Parathyroid adenoma (tissue), 2 donors: Measurements from ENCODE around the gene SOX9.

Experiments used
- H2AFZ ChIP-seq: fragments of 300-600 bp; sonication (generic); one replicate; pipeline ENCODE4 v1.7.0; 2017; ENCODE audit warnings: antibody characterized with exemption, mild to moderate bottlenecking
- H3K27ac ChIP-seq: fragments of 300-600 bp; sonication (generic); one replicate; pipeline ENCODE4 v1.7.0; 2017
- H3K27me3 ChIP-seq: fragments of 300-600 bp; sonication (generic); one replicate; pipeline ENCODE4 v1.7.0; 2017; ENCODE audit warnings: low read length; ENCODE audit not compliant: control insufficient read depth, insufficient read depth
- H3K36me3 ChIP-seq: fragments of 300-600 bp; sonication (generic); one replicate; pipeline ENCODE4 v1.7.0; 2017; ENCODE audit warnings: low read length; ENCODE audit not compliant: control insufficient read depth, insufficient read depth
- H3K4me1 ChIP-seq: fragments of 300-600 bp; sonication (generic); one replicate; pipeline ENCODE4 v1.7.0; 2017; ENCODE audit warnings: control low read depth
- H3K4me2 ChIP-seq: fragments of 300-600 bp; sonication (generic); one replicate; pipeline ENCODE4 v1.7.0; 2017; ENCODE audit warnings: low read length
- H3K4me3 ChIP-seq: fragments of 300-600 bp; sonication (generic); one replicate; pipeline ENCODE4 v1.7.0; 2017; ENCODE audit warnings: low read depth, low read length
- H3K79me2 ChIP-seq: fragments of 300-600 bp; sonication (generic); one replicate; pipeline ENCODE4 v1.7.0; 2017; ENCODE audit warnings: control low read depth
- H3K9ac ChIP-seq: fragments of 300-600 bp; sonication (generic); one replicate; pipeline ENCODE4 v1.7.0; 2017; ENCODE audit warnings: mild to moderate bottlenecking
- H3K9me3 ChIP-seq: fragments of 300-600 bp; sonication (generic); one replicate; pipeline ENCODE4 v1.7.0; 2017; ENCODE audit warnings: low read length; ENCODE audit not compliant: control insufficient read depth
- CTCF ChIP-seq: fragments of 300-600 bp; sonication (generic); IDR thresholded peaks from one replicate; pipeline ENCODE4 v1.7.0; 2017; ENCODE audit warnings: antibody characterized with exemption, mild to moderate bottlenecking
- donor health status: primary hyperparathyroidism.

Gene SOX9

GRCh38 chr17:72100470-72100869 is 20.4 kb upstream of the SOX9 start:
- no peak overlapping the region for H3K4me3 ChIP-seq
- H3K79me2 ChIP-seq, result no peaks in the 10 kb centered on the region
- H3K27me3 ChIP-seq, result no peaks in the 10 kb centered on the region
- H3K9me3 ChIP-seq, result no peaks in the 10 kb centered on the region
- H3K36me3 ChIP-seq, result no peaks in the 10 kb centered on the region
- H2AFZ ChIP-seq, result no peak overlapping the region
- H3K9ac ChIP-seq, result no peak overlapping the region
- H3K27ac ChIP-seq, result no peak overlapping the region
- no peak overlapping the region for H3K4me2 ChIP-seq
- TF ChIP-seq CTCF, result no peak
- no peaks in the 10 kb centered on the region for H3K4me1 ChIP-seq

GRCh38 chr17:72101526-72101925 is 19.3 kb upstream of the SOX9 start:
- Histone ChIP-seq H3K27ac (no peak overlapping the region), H3K79me2 (no peaks in the 10 kb centered on the region), H3K27me3 (no peaks in the 10 kb centered on the region), H3K4me2 (no peak overlapping the region), H3K9ac (no peak overlapping the region), H3K4me3 (no peak overlapping the region), H3K4me1 (no peaks in the 10 kb centered on the region), H2AFZ (no peak overlapping the region), H3K9me3 (no peaks in the 10 kb centered on the region), H3K36me3 (no peaks in the 10 kb centered on the region)
- TF ChIP-seq CTCF, result no peak

- H3K27ac ChIP-seq, result no peak overlapping the region
- TF ChIP-seq CTCF, result no peak
- H3K27me3 ChIP-seq, result no peaks in the 10 kb centered on the region
- no peaks in the 10 kb centered on the region for H3K79me2 ChIP-seq
- no peaks in the 10 kb centered on the region for H3K4me1 ChIP-seq
- H3K36me3 ChIP-seq, result no peaks in the 10 kb centered on the region
- H2AFZ ChIP-seq, result no peak overlapping the region
- H3K9ac ChIP-seq, result no peak overlapping the region
- no peak overlapping the region for H3K4me2 ChIP-seq
- H3K9me3 ChIP-seq, result no peaks in the 10 kb centered on the region
- no peak overlapping the region for H3K4me3 ChIP-seq
These were observed 18.5 kb upstream of the SOX9 start for GRCh38 chr17:72102366-72102765.

- Histone ChIP-seq H3K27me3 (no peaks in the 10 kb centered on the region), H3K9ac (no peak overlapping the region), H3K4me3 (no peak overlapping the region), H3K79me2 (no peaks in the 10 kb centered on the region), H3K36me3 (no peaks in the 10 kb centered on the region), H3K4me2 (no peak overlapping the region), H2AFZ (no peak overlapping the region), H3K27ac (no peak overlapping the region), H3K4me1 (no peaks in the 10 kb centered on the region), H3K9me3 (no peaks in the 10 kb centered on the region)
- no peak for TF ChIP-seq CTCF
These were observed 16.5 kb upstream of the SOX9 start for GRCh38 chr17:72104164-72104862.

- H3K36me3 ChIP-seq, result no peaks in the 10 kb centered on the region
- H3K4me3 ChIP-seq, result no peak overlapping the region
- no peak for TF ChIP-seq CTCF
- H3K9ac ChIP-seq, result no peak overlapping the region
- H3K4me1 ChIP-seq, result no peaks in the 10 kb centered on the region
- no peak overlapping the region for H3K4me2 ChIP-seq
- no peaks in the 10 kb centered on the region for H3K9me3 ChIP-seq
- no peak overlapping the region for H2AFZ ChIP-seq
- H3K79me2 ChIP-seq, result no peaks in the 10 kb centered on the region
- H3K27ac ChIP-seq, result no peak overlapping the region
- H3K27me3 ChIP-seq, result no peaks in the 10 kb centered on the region
These were observed 16.0 kb upstream of the SOX9 start for GRCh38 chr17:72104863-72105234.
